HG02884 (cell line): Measurements from ENCODE around the gene STOML1.
"Not testable (repeated sequence)": the region's sequence is repeated elsewhere in the genome, so short reads cannot be mapped to it uniquely, and the experiment has no call there.

Source experiments
- ATAC-seq: cut with Tn5 transposase; IDR thresholded peaks from one replicate; pipeline ENCODE4 v1.9.1; 2021; ENCODE audit warnings: mild to moderate bottlenecking, moderate library complexity; ENCODE audit not compliant: unreplicated experiment

Gene STOML1

DNA sequence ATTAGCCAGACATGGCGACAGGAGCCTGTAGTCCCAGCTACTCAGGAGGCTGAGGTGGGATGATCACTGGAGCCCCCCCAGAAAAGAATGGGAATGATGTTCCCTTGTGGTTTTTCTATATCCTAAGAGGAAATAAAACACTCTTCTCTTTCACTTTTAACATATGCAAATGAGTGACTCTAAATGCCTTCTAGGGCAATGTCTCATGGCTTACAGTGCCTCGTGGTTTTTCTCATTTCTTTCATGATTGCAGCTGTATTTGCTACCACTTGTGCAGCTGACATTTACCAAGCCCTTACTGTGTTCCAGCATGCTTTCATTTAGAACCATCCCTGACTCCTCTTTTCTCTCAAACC is 26.4 kb downstream of the STOML1 start:
- ATAC-seq = no peak

DNA sequence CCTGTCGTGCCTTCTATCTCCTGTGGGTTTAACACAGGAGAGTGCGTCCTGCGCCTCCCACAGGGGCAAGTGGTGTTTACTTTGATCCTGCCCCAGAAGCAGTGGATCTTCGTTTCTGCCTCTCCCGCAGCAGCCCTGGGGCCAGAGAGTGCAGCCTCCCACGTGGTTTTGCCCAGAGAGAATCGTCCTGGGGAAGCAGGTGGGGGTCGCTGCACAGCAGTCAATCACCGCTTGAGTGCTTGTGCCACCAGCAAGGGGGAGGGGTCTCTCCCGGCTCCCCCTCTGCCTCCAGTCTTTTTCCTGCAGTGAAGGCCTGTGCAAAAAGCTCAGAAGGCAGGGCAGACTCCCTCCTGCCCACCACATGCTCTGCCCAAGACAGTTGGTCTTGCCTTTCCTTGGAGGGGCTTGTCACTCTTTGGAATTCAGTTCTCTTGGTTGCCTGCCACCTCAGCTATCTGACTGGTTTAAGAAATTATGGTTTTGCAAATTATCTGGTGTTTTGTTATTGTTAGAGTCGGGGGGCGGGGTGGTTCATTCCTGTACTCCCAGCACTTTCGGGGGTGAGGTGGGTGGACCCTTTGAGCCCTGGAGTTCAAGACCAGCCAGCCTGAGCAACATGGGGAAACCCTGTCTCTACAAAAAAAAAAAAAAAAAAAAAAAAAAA is 26.9 kb downstream of the STOML1 start:
- peak; percentile 21 for ATAC-seq

DNA sequence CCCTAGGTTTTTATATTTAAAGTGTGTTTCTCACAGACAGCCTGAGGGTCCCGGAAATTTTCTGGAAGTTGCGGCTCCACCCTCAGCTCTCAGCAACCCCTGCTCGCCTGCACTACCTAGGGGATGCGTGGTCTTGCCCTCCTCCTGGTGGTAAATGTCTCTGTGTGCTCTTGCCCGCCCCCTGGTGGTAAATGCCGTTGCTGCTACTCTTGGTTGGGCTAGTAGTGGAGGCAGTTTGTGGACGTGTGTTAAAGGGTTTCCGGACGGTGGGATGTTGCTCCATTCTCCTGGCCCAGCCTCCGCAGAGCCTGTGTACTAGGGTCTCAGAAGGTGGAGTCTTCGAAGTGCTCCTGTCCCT is 27.4 kb downstream of the STOML1 start:
- peak; percentile 54 for ATAC-seq

DNA sequence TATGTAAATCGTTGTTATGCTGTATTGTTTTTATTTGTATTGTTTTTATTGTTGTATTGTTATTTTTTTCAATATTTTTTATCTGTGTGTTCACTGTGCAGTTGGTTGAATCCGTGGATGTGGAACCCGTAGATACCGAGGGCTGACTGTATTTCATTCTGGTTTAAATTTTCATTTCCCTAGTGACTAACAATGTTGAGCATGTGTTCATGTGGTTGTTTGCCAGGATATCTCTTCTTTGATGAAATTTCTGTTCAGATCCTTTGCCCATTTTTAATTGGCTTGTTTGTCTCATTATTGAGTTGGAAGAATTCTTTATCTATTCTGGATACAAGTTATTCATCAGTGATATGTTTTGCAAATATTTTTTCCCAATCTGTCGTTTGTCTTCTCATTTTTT is 29.7 kb downstream of the STOML1 start:
- ATAC-seq = no peak

DNA sequence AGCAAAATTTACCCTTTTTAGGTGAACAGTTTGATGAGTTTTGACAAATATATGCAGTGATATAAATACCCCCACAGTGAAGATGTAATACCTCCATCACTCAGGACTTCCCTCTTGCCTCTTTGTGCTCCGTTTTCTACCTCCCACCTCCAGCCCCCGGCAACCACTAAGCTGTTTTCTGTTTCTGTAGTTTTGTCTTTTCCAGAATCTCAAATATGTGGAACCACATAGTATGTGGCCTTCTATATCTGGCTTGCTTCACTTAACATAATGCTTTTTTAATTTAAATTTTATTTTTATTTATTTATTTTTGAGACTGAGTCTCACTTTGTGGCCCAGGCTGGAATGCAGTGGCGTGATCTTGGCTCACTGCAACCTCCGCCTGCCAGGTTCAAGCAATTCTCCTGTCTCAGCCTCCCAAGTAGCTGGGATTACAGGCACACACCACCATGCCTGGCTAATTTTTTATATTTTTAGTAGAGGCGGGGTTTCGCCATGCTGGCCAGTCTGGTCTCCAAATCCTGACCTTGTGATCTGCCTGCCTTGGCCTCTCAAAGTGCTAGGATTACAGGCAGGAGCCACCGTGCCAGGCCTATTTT is 31.5 kb downstream of the STOML1 start:
- not testable (repeated sequence) for ATAC-seq

DNA sequence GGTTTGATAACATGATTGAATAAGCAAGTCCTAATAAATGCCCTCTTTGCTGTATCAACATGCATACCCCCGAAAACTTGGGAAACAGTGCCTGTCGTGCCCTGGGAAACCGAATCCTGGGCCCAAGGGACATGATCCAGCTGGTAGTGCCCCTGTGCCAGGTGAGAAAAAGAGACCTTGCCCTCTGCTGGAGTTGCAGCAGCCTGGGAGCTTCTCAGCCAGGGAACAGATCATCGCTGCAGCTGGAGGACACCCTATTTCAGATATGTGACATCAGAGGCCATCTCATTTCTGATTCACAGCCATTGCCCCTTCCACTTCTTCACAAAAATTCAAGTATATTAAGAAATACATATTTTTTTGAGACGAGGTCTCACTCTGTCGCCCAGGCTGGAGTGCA is 32.3 kb downstream of the STOML1 start:
- ATAC-seq = no peak

DNA sequence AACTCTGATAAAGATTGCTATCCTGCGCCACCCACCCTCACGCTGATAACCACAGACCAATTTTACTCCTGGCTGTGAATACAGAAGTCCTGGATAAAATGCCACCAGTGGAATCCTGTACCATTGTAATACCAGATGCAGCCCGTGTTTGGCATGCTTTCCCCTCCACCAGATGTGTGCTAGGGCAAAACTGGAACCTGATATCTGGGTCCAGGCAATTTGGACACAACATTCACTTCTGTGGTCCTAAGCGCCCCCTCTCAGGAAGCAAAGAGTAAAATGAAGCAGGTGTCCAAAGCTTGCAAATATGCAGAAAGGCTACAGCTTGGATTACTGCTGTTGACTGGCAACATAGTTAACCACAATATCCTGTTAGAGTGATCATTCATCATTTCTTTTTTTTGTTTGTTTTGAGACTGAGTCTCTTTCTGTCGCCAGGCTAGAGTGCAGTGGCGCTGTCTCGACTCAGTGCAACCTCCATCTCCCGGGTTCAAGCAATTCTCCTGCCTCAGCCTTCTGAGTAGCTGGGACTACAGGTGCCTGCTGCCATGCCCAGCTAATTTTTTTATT is 33.0 kb downstream of the STOML1 start:
- no peak for ATAC-seq

DNA sequence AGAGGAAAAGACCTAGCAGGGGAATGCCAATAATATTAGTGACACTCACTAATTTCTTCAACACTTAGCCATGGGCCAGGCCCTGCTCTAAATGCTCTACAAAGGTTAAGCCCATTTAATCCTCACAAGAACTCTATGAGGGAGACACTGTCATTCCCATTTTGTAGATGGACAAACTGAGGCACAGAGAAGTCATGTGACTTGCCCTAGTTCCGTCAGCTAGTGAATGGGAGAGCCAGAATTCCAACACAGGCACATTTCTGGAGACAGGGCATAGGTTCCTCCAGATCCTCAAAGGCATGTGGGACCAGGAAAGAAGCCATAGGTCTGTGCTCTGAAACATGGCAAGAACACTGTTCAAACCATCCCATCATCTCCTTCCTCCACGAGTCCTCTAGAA is 34.3 kb downstream of the STOML1 start:
- no peak for ATAC-seq

DNA sequence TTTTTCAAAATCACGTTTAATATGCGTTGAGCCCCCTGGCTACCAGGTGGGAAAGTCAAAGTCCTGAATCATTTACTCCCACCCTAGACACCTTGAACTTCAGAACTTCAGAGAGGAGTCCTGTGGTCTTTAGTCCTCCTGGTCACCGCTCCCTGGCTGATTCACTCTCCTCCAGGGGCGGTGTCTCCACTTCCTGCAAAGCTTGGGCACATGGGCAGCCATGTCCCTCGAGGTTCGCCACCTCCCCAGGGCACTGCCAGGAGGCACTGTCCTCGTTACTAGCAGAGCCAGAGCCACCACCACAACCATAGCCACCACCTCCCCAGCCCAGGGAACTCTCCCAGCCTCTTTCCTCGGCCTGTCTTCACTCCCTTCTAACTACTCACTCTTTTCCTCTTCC is 34.8 kb downstream of the STOML1 start:
- no peak for ATAC-seq

DNA sequence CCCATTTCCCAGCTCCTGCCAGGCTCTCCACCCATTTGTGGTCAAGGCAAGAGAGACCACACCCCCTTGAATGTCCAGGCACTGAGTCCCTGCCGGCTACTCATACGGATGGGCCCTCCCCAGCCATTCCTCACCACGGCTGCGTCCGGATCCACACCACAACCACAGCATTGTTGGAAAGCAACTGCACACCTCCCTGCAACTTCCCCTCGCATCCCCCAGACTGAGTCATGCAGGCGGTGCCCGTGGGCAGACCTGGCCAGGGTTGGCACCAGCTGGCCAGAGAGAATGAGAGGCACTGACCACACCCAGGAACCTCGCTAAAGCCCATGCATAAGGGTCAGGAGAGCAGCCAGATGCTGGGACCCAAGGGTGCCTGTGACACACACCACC is 35.4 kb downstream of the STOML1 start:
- ATAC-seq = no peak

DNA sequence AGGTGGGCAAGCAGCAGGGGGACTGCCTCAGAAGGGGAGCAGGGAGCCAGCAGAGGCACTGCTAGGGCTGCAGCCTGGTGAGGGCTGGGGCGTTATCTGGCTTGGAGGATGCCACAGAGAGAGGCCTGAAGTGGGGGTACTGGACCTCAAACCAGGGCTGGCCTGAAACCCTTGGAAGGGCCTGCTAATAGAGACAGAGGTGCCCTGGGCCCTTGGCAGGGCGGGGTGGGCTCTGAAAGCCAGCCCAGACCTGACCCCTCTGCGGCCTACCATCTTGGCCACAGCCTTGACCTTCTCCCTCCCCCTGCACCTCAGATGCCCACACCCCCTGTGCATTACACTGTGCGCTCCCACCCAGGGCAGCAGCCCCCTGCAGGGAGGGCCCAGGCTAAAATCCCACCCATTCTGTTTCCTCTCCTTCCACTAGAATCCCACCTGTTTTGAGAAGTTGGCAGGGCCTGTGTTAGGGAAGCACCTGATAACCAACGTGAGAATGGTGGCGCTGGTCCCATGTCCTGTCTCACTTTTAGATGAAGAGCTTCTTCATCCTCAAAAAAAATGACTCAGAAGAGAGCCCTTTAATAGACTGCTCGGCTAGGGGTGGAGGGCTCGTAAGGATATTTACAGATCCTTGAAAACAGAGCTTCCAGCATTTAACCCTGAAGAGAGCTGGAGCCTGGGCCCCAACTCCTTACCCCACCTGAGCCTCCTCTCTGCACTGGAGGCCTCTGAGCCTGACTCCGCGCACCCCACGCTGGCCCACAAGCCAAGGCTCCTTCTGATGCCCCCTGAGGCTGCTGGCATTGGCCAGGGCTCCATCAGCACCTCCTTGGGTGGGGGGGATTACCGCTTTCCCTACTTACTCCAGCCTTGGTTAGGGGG is 36.0 kb downstream of the STOML1 start:
- ATAC-seq = no peak

DNA sequence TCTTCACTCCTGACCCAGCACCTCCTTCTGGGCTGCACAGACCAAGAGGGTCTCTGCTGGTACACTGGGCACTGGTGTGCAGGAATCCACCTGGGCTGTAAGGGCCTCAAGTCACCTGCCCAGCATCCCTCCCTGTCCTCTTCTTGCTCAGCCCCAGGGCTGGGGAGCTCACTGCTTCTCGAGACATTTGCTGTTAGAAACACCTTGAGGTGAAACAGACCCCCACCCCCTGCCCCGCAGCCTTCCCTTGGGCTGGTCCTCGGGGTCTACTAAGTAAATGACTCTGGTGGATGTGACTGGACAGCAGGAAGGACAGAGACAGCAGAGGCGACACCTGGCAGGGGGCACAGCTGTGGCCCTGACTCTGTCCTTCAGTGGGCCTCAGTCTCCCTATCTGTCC is 36.8 kb downstream of the STOML1 start:
- no peak for ATAC-seq

DNA sequence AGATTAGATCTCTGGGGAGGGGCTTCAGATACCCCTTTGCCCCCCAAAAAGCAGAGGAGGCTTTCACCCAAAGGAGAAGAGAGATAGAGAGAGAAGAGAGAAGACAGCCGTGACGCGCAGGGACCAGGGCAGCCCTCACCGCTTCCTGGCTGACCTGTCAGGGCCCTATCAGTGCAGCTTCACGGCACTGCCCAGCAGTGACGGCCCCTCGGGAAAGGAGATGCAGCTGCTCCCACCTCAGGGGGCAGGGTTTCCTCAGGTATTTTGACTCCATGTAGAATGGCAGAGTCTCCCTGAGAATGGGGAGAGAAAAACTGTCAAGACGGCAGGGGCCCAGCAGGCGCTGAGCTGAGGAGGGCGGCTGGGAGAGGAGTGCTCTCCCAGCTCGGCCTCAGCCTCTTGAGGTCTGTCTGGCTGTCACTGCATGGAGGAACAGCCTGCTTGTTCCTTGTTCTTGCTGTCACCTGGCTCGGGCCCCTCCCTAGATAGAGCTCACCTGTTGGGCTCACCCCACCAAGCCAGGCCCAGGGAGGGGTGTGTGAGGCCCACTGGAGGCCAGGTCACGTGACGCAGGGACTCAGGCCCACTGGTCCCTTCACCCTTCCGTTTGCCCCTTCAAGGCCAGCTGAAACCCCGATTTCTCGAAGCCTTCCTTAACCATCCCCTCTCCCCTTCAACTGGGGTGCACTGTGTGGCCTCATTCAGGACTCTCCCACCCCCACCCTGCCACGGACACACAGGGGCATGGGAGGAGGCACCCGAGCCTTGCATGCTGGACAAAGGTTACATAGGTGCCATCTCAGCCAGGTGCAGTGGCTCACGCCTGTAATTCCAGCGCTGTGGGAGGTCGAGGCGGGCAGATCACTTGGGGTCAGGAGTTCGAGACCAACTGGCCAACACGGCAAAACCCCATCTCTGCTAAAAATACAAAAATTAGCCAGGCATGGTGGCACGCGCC is 37.6 kb downstream of the STOML1 start:
- no peak for ATAC-seq

DNA sequence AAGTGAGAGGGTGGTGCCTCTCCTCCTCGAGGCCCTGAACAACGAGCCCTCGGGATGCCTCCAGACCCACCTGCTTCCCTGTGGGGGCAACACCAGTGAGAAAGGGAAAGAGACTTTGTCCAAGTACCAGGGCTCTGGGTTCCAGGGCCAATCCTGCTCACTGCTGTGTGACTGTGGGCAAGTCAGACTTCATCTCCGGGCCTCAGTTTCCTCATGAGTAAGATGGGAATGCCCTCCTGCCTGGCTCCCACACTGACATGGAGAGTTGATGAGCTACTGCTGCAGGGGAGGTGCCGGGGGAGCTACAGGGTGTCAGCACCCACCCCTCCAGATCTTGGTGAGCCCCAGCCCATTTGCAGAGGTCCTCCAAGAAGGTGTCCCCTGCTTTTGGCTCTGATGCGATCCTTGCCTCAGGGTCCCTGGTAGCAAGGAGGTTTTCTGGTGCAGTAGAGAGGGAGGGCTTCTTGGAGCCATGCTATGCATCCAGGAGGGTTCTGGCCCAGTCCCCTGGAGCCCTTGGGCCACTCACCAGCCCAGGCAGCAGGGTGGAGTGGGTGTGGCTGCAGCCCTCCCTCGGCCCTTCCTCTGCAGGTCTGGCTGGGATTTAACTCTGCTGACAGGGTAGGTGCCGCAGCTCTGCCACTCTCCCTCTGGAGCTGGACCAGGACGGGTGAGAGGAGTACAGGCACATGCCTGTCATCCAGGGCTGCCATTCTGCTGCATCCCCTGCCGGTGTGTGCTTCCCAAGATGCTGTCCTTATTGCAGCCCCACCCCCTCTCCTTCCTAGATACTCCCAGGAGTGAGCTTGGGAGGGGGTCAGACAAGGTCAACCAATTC is 39.0 kb downstream of the STOML1 start:
- ATAC-seq = no peak

DNA sequence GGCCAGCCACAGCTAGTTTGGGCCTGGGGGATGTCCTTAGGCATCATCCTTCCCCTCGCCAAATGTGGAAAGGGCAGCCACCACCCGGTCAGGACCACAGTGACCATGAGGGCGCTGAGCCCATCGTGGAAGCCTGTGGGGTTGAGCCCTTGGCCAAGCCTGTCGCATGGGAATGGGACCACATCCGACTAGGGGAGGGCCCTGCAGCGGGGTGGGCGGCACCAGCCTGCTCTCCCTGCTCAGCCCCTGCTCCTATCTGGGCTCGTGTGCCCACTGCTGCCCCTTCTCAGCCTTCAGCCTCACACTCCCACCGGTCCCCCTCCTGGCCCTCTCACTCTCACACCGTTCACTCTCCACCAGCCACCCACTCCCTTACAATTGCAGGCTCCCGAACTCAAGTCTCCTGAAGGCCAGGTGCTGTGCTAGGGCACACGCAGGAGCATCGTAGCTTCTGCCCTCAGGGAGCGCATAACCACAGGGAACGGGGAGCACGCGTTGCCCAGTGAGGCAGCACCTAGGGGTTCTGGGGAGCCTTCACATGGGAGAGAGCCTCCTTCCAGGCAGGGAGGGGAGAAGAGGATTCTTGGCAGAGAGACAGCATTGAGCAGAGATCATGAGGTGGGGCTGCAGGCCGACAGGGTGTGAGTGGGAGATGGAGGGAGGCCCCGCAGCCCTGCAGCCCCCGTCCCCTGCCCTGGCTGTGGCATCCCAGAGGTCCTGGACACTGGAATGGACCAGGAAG is 39.8 kb downstream of the STOML1 start:
- ATAC-seq = no peak

DNA sequence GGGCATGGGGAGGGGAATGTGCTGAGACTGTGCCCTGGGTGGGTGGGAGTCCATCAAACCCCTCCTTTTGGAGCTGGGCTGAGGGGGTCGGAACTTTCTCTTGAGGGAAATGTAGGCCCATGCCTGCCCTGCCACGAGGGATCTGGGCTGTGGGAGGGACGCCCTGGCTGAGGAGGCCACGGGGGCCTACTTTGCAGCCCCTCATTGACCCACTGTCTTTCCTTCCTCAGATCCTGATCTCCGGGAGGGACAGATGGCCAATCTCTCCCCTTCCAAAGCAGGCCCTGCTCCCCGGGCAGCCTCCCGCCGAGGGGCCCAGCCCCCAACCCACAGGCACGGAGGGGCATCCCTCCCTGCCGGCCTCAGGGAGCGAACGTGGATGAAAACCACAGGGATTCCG is 40.5 kb downstream of the STOML1 start:
- ATAC-seq = no peak

DNA sequence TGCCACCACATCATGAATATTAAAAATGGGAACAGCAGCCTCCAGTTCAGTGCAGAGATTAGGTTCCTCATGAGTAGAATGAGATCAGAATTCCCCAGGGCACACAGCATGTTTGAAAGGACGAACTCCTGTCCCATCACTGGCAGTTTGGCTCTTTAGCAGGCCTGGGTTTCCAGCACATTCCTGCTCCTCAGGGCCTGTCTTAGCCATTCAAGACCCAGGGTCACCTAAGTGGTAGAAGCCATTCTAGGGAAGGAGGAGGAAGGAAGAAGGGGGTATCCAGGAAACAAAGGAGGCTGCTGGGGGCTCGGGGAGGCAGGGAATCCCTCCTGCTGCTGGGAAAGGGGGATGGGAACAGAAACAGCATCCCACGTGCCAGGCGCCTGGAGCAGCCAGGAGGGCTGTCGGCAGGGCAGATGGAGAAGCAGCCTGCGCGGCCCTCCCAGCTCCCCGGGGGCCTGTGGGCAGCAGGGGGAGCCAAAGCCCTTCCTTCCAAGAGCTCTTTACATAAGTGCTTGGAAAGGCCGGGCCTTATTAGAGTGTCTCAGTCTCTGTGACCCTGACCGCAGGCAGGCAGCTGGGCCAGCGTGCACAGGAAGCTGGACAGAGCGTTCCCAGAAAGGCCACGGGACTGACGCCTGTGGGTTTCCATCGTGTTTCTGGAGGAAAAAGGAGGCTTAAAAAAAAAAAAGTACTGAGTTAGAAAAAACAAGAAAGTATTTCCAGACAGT is 41.1 kb downstream of the STOML1 start:
- ATAC-seq = no peak

DNA sequence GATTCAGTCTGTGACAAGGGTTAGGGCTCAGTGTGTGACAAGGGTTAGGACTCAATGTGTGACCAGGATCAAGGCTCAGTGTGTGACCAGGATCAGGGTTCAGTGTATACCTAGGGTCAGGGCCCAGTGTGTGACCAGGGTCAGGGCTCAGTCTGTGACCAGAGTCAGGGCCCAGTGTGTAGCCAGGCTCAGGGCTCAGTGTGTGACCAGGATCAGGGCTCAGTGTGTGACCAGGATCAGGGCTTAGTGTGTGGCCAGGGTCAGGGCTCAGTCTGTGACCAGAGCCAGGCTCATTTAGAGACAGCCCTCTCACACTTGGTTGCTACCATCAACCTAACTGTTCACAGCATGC is 41.6 kb downstream of the STOML1 start:
- ATAC-seq = no peak

DNA sequence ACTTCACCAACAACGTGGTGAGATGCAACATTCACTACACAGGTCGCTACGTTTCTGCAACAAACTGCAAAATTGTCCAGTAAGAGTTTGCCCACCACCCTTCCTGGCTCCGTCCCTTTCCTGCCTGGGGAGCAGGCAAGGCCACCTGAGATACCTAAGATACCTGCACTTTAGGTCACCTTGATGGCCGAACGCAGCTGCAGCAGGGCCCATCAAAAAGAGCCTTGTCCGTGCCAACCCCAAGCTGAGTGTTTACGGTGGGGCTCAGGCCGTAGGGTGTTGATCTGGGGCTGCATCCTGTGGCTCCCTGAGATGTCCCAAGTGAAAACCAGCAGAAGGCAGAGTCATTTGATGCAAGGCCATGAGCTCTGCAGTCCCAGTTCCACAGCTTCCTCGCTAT is 42.6 kb downstream of the STOML1 start:
- ATAC-seq = no peak
